ENCODE data around the gene HDGF. TPM values are rescaled to one million over a fixed set of nuclear protein-coding genes. Genes with fewer than 3 reads are reported as not detected.

The HDGF gene
- total RNA-seq, 1 experiment from 2014 or later, result 325 TPM

DNA sequence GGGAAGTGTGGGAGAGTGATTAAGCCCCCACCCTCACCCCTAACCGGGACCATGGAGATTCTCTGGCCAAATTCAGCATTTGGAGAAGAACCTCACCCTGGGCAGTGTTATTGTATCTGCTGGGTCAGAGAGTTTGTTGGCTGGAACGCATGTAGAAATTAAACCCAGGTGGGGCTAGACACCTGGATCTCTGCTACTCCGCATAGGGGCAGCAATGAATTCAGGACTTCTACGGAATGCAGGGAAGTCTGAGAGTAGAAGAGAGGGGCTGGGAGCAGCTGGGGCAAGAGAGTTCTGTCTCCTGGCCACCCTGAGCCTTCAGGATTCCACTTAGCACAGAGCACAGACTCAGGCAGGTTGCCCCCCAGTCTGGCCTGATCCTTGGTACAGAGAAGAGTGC, 42.4 kb downstream of the HDGF start:
- DNase-seq (ENCODE audit: low read depth, low spot score) (no peak), ATAC-seq (no peak)
- Histone ChIP-seq H3K36me3 (ENCODE audit: control insufficient read depth, insufficient read depth, low read length) (no peaks in the 10 kb centered on the region; the same call in 1 of the 2 replicates), H3K4me1 (ENCODE audit: control insufficient read depth, insufficient read depth, low read length) (peaks cover 66% of the 10 kb centered on the region), H3K27ac (ENCODE audit: low read length) (peak overlapping the region; percentile 93), H3K4me3 (ENCODE audit: low read depth in 2 of 2, low read length in 2 of 2) (no peak overlapping the region), H3K27me3 (ENCODE audit: control insufficient read depth, insufficient read depth, low read length) (no peaks in the 10 kb centered on the region), H3K9me3 (ENCODE audit: control insufficient read depth, insufficient read depth, low read depth, low read length) (no peaks in the 10 kb centered on the region)
- ChIA-PET POLR2A (interaction anchor here (0.7 kb wide), 1 partner anchor 27 kb away, joined by 3 read pairs; no protein-coding TSS in a partner anchor), CTCF (interaction anchor here (0.9 kb wide), 1 partner anchor 20 kb away, joined by 7 read pairs; no protein-coding TSS in a partner anchor)
- TF ChIP-seq POLR2AphosphoS5 (IDR thresholded peaks at IDR 0.05; ENCODE audit: low read depth, low read length) (no peak), SIN3A (IDR thresholded peaks at IDR 0.05; ENCODE audit: borderline replicate concordance, insufficient read depth, low read depth, low read length) (no peak), TCF7L2 (IDR thresholded peaks at IDR 0.05; ENCODE audit: low read depth, low read length) (no peak)
- TF ChIP-seq, protein P1, sequence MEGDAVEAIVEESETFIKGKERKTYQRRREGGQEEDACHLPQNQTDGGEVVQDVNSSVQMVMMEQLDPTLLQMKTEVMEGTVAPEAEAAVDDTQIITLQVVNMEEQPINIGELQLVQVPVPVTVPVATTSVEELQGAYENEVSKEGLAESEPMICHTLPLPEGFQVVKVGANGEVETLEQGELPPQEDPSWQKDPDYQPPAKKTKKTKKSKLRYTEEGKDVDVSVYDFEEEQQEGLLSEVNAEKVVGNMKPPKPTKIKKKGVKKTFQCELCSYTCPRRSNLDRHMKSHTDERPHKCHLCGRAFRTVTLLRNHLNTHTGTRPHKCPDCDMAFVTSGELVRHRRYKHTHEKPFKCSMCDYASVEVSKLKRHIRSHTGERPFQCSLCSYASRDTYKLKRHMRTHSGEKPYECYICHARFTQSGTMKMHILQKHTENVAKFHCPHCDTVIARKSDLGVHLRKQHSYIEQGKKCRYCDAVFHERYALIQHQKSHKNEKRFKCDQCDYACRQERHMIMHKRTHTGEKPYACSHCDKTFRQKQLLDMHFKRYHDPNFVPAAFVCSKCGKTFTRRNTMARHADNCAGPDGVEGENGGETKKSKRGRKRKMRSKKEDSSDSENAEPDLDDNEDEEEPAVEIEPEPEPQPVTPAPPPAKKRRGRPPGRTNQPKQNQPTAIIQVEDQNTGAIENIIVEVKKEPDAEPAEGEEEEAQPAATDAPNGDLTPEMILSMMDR (IDR thresholded peaks at IDR 0.05), result no peak
- TF ChIP-seq, protein P2, sequence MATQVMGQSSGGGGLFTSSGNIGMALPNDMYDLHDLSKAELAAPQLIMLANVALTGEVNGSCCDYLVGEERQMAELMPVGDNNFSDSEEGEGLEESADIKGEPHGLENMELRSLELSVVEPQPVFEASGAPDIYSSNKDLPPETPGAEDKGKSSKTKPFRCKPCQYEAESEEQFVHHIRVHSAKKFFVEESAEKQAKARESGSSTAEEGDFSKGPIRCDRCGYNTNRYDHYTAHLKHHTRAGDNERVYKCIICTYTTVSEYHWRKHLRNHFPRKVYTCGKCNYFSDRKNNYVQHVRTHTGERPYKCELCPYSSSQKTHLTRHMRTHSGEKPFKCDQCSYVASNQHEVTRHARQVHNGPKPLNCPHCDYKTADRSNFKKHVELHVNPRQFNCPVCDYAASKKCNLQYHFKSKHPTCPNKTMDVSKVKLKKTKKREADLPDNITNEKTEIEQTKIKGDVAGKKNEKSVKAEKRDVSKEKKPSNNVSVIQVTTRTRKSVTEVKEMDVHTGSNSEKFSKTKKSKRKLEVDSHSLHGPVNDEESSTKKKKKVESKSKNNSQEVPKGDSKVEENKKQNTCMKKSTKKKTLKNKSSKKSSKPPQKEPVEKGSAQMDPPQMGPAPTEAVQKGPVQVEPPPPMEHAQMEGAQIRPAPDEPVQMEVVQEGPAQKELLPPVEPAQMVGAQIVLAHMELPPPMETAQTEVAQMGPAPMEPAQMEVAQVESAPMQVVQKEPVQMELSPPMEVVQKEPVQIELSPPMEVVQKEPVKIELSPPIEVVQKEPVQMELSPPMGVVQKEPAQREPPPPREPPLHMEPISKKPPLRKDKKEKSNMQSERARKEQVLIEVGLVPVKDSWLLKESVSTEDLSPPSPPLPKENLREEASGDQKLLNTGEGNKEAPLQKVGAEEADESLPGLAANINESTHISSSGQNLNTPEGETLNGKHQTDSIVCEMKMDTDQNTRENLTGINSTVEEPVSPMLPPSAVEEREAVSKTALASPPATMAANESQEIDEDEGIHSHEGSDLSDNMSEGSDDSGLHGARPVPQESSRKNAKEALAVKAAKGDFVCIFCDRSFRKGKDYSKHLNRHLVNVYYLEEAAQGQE (IDR thresholded peaks at IDR 0.05; ENCODE audit: insufficient read depth in 1 of 2, low read depth in 2 of 2, low read length in 1 of 2), result no peak
- no TSS peak for BruUV-seq (replicated peaks)
- in situ Hi-C loops (cut with HindIII; ENCODE audit: low pct_unique_long_range_greater_than_20kb, low sequenced_read_pairs), result no loop called here
- intact Hi-C loops (cut with micrococcal nuclease; ENCODE audit: unreplicated experiment), result no loop called here

DNA sequence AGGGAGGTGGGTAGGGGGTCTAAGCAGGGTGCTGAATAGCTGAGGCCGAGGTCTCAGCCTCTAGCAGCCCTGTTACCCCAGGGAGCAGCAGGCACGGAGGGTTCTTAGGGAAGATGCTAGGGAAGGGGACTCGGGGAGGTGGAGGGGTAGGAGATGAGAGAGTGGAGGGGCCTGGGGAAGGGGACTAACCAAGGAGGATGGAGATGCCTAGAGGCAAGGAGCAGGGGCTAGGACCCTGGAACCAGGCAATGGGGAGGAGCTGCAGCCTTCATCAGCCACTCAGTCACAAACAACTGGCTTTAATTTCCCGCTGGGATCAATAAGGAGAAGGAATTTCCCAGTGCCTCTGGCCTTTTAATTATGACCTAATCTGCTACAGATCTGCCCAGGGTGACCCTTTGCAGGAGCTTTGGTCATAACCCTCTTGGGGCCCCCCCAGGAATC, 43.2 kb downstream of the HDGF start:
- POLR2A ChIA-PET, result no interaction called here
- DNase-seq (ENCODE audit: low read depth, low spot score) (no peak), ATAC-seq (no peak)
- H3K36me3 ChIP-seq (ENCODE audit: control insufficient read depth, insufficient read depth, low read length), result no peaks in the 10 kb centered on the region; the same call in 1 of the 2 replicates
- peaks cover 74% of the 10 kb centered on the region for H3K4me1 ChIP-seq (ENCODE audit: control insufficient read depth, insufficient read depth, low read length)
- peak overlapping the region; percentile 93 for H3K27ac ChIP-seq (ENCODE audit: low read length)
- BruUV-seq (replicated peaks), result no TSS peak
- no peaks in the 10 kb centered on the region for H3K27me3 ChIP-seq (ENCODE audit: control insufficient read depth, insufficient read depth, low read length)
- in situ Hi-C loops (cut with HindIII; ENCODE audit: low pct_unique_long_range_greater_than_20kb, low sequenced_read_pairs), result no loop called here
- TF ChIP-seq TCF7L2 (IDR thresholded peaks at IDR 0.05; ENCODE audit: low read depth, low read length), result peak; percentile 68
- TF ChIP-seq, protein P2 (IDR thresholded peaks at IDR 0.05; ENCODE audit: insufficient read depth in 1 of 2, low read depth in 2 of 2, low read length in 1 of 2), result no peak
- H3K9me3 ChIP-seq (ENCODE audit: control insufficient read depth, insufficient read depth, low read depth, low read length), result no peaks in the 10 kb centered on the region
- CTCF ChIA-PET, result interaction anchor here (0.6 to 0.9 kb wide), 2 partner anchors 19 to 118 kb away, joined by 3 to 7 read pairs; no protein-coding TSS in a partner anchor
- intact Hi-C loops (cut with micrococcal nuclease; ENCODE audit: unreplicated experiment), result no loop called here
- no peak overlapping the region for H3K4me3 ChIP-seq (ENCODE audit: low read depth in 2 of 2, low read length in 2 of 2)
